Tibial nerve (tissue), 4 donors: Measurements from ENCODE around the gene TFIP11. TPM values are rescaled to one million over a fixed set of nuclear protein-coding genes. Genes with fewer than 3 reads are reported as not detected.

Experiments
- DNase-seq, 2 donors: peaks; one replicate each; pipeline ENCODE4 v3.0.0-alpha.2; 2019; ENCODE audit warnings: low spot score in 2 of 2
- H3K27ac ChIP-seq, 4 donors: fragments of 200-600 bp; sonication (generic) in 3 of 4; one replicate each; pipeline ENCODE4 v1.5.1; 2017 to 2019; ENCODE audit warnings: mild to moderate bottlenecking in 1 of 4
- H3K27me3 ChIP-seq, 2 donors: fragments of 200-600 bp; sonication (generic) in 1 of 2; one replicate each; pipeline versions ENCODE4 v1.5.1 to v1.6.0; 2017 to 2019
- H3K36me3 ChIP-seq, 3 donors: fragments of 200-600 bp; sonication (generic); one replicate each; pipeline ENCODE4 v1.5.1; 2018 to 2019
- H3K4me1 ChIP-seq, 4 donors: fragments of 200-600 bp; sonication (generic) in 3 of 4; one replicate each; pipeline ENCODE4 v1.5.1; 2017 to 2019
- H3K4me3 ChIP-seq, 4 donors: fragments of 200-600 bp; sonication (generic) in 3 of 4; one replicate each; pipeline ENCODE4 v1.5.1; 2017 to 2019; ENCODE audit warnings: mild to moderate bottlenecking in 1 of 4, moderate library complexity in 1 of 4
- H3K9me3 ChIP-seq, 4 donors: fragments of 200-600 bp; sonication (generic) in 3 of 4; one replicate each; pipeline ENCODE4 v1.5.1; 2017 to 2019
- EP300 ChIP-seq, 2 donors: sonication (generic); formaldehyde crosslinking; IDR thresholded peaks; one replicate each; pipeline ENCODE4 v1.6.1; 2017; ENCODE audit warnings: antibody characterized with exemption in 2 of 2, mild to moderate bottlenecking in 1 of 2
- POLR2A ChIP-seq, 2 donors: fragments of 450-650 bp; IDR thresholded peaks; one replicate each; pipeline ENCODE4 v1.6.1; 2017; ENCODE audit warnings: antibody characterized with exemption in 2 of 2, mild to moderate bottlenecking in 2 of 2, moderate library complexity in 2 of 2
- WGBS, 2 donors: methylation state at CpG; one replicate each; pipeline ENCODE4 v1.1.5; 2018; 5-methylcytosine and 5-hydroxymethylcytosine counted together
- total RNA-seq, 4 donors: library from RNA; depleted of rRNA; stranded (reverse); fragments of >200 nt; gene quantifications; one replicate each; pipeline ENCODE4 v1.1.0, GENCODE V29; 2016
- TF ChIP-seq, protein P1 (sequence below), 5 experiments: fragments of 200-600 bp in 3 of 5; fragments of 450-650 bp in 2 of 5; sonication (generic) in 3 of 5; IDR thresholded peaks; one replicate each; pipeline ENCODE4 v1.5.1; 2016 to 2019; ENCODE audit warnings: antibody characterized with exemption in 5 of 5, mild to moderate bottlenecking in 3 of 5, moderate library complexity in 2 of 5

Gene TFIP11
- total RNA-seq, 4 donors from 2014 or later, result 15.5 to 23.9 (median 19.3) TPM

DNA sequence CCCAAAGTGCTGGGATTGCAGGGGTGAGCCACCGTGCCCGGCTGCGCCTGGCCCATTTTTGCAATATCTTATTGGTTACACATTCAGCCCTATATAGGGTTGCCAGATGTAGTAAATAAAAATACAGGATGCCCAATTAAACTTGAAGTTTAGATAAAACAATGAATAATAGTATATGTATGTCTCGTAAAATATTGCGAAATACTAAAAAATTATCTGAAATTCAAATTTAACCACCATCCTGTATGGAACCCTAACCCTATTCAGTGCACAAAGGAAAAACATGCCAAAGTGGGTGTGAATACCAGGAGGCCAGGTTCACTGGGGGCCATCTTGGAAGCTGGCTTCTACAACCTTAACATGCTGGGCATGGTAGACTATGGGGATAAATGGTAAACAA lies 5.2 kb upstream of the TFIP11 start:
- Histone ChIP-seq H3K27ac (no peak overlapping the region), H3K27me3 (no peaks in the 10 kb centered on the region), H3K4me1 (peaks cover 0 to 16% (median 7%) of the 10 kb centered on the region in 4 donors), H3K36me3 (no peaks in the 10 kb centered on the region), H3K4me3 (no peak overlapping the region), H3K9me3 (no peaks in the 10 kb centered on the region)
- TF ChIP-seq EP300 (IDR thresholded peaks at IDR 0.05) (no peak), POLR2A (IDR thresholded peaks at IDR 0.05) (no peak)
- TF ChIP-seq, protein P1, sequence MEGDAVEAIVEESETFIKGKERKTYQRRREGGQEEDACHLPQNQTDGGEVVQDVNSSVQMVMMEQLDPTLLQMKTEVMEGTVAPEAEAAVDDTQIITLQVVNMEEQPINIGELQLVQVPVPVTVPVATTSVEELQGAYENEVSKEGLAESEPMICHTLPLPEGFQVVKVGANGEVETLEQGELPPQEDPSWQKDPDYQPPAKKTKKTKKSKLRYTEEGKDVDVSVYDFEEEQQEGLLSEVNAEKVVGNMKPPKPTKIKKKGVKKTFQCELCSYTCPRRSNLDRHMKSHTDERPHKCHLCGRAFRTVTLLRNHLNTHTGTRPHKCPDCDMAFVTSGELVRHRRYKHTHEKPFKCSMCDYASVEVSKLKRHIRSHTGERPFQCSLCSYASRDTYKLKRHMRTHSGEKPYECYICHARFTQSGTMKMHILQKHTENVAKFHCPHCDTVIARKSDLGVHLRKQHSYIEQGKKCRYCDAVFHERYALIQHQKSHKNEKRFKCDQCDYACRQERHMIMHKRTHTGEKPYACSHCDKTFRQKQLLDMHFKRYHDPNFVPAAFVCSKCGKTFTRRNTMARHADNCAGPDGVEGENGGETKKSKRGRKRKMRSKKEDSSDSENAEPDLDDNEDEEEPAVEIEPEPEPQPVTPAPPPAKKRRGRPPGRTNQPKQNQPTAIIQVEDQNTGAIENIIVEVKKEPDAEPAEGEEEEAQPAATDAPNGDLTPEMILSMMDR (IDR thresholded peaks at IDR 0.05), result no peak
- no peak for DNase-seq
- WGBS, 2 donors, result 94 to 96% methylated on average over 5 of the region's 5 CpGs

DNA sequence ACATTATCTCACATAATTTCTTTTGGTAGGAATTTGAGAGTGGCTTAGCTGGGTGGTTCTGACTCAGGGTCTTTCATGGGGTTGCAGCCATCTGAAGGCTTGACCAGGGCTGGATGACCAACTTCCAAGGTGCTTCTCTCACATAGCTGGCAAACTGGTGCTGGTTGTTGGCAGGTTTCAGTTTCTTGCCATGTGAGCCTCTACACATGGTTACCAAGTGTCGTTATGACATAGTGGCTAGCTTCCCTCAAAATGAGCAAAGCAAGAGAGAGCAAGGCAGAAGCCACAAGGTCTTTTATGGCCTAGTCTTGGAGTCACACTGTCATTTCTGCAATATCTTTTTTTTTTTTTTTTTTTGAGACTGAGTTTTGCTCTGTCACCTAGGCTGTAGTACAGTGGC lies 4.2 kb upstream of the TFIP11 start:
- TF ChIP-seq, protein P1 (IDR thresholded peaks at IDR 0.05), result no peak
- TF ChIP-seq POLR2A (IDR thresholded peaks at IDR 0.05), result no peak
- no peak for TF ChIP-seq EP300 (IDR thresholded peaks at IDR 0.05)
- H3K9me3 ChIP-seq, result no peaks in the 10 kb centered on the region
- no peaks in the 10 kb centered on the region for H3K36me3 ChIP-seq
- no peak overlapping the region for H3K27ac ChIP-seq
- H3K4me3 ChIP-seq, result no peak overlapping the region
- DNase-seq, result no peak
- peaks cover 0 to 19% (median 9%) of the 10 kb centered on the region in 4 donors for H3K4me1 ChIP-seq
- no peaks in the 10 kb centered on the region for H3K27me3 ChIP-seq
- 75 to 92% methylated on average over 1 of the region's 1 CpG for whole genome bisulfite sequencing, 2 donors

DNA sequence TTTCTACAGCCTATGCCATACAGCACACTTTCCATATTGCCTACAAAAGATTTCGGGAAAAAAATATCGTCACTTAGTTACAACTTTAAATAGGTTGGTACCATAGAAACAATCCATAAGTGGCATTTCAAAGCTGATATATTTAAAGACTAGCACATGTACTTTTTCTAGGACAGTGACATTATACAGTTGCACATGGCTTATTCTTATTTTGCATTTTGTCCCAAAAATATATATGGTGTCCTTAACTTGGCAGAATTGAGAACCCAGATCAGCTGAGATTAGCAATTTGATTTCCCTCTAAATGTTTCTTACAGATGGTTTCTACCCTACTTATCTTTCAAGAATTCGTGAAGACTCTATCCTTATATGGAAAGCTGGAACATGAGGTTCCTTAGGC lies 3.7 kb upstream of the TFIP11 start:
- no peak overlapping the region for H3K4me3 ChIP-seq
- TF ChIP-seq EP300 (IDR thresholded peaks at IDR 0.05) (no peak), POLR2A (IDR thresholded peaks at IDR 0.05) (no peak)
- TF ChIP-seq, protein P1 (IDR thresholded peaks at IDR 0.05), result no peak
- no peaks in the 10 kb centered on the region for H3K36me3 ChIP-seq
- WGBS, 2 donors, result 86 to 89% methylated on average over 3 of the region's 3 CpGs
- no peaks in the 10 kb centered on the region for H3K9me3 ChIP-seq
- H3K27ac ChIP-seq, result no peak overlapping the region
- peaks cover 0 to 25% (median 14%) of the 10 kb centered on the region in 4 donors for H3K4me1 ChIP-seq
- H3K27me3 ChIP-seq, result no peaks in the 10 kb centered on the region
- no peak for DNase-seq

DNA sequence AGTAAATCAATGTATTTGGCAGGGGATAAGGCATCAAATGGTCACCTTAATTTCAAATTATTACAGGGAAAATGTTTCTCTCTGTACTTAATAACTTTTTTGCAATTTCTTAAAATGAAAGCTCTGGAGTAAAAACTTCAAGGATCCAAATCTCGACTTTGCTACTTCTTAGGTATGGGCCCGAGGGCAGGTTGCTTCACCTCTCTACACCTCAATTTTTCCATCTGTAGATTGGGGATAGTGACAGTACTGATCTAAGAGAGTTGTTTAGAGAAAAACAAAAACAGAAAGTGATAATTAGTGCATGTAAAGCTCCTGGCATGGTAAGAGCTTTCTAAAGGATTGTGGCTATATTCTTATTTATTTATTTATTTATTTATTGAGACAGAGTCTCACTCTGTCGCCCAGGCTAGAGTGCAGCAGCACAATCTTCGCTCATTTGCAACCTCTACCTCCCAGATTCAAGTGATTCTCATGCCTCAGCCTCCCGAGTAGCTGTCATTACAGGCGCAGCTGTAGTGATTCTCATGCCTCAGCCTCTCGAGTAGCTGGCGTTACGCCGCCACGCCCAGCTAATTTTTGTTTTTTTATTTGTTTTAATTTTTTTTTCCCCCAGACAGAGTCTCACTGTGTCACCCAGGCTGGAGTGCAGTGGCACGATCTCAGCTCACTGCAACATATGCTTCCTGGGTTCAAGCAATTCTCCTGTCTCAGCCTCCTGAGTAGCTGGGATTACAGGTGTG lies 2.3 kb upstream of the TFIP11 start:
- DNase-seq, result no peak
- no peaks in the 10 kb centered on the region for H3K27me3 ChIP-seq
- H3K4me1 ChIP-seq, result peaks cover 0 to 34% (median 16%) of the 10 kb centered on the region in 4 donors
- H3K4me3 ChIP-seq, result no peak overlapping the region
- H3K27ac ChIP-seq, result no peak overlapping the region
- H3K9me3 ChIP-seq, result no peaks in the 10 kb centered on the region
- TF ChIP-seq POLR2A (IDR thresholded peaks at IDR 0.05) (no peak), EP300 (IDR thresholded peaks at IDR 0.05) (no peak)
- TF ChIP-seq, protein P1 (IDR thresholded peaks at IDR 0.05), result no peak
- peaks cover 0 to 12% (median 0%) of the 10 kb centered on the region in 3 donors for H3K36me3 ChIP-seq
- WGBS, 2 donors, result 94% methylated on average over 12 of the region's 12 CpGs

DNA sequence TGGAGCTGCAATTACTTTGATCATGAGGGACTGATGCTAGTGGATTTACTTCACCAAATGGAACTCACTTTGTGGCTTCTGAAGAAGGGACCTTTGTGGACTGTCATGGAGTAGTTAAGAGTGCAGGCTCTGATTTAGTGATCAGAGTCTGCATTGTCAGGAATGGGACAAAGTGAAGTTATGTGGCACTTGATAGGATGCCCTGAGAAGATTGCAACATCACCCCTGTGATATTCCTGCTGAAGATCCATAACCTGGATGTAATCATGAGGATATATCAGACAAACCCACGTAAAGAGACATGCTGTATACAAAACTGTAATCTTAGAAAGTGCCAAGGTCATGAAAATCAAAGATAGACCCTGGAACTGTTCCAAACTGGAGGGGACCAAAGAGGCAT lies 1.6 kb upstream of the TFIP11 start:
- 68 to 77% methylated on average over 1 of the region's 1 CpG for WGBS, 2 donors
- peaks cover 0 to 19% (median 0%) of the 10 kb centered on the region in 3 donors for H3K36me3 ChIP-seq
- DNase-seq, result no peak
- peaks cover 0 to 34% (median 16%) of the 10 kb centered on the region in 4 donors for H3K4me1 ChIP-seq
- no peaks in the 10 kb centered on the region for H3K9me3 ChIP-seq
- TF ChIP-seq EP300 (IDR thresholded peaks at IDR 0.05) (no peak), POLR2A (IDR thresholded peaks at IDR 0.05) (no peak)
- TF ChIP-seq, protein P1 (IDR thresholded peaks at IDR 0.05), result no peak
- H3K27ac ChIP-seq, result no peak overlapping the region
- H3K4me3 ChIP-seq, result no peak overlapping the region
- no peaks in the 10 kb centered on the region for H3K27me3 ChIP-seq
